ENCODE measurements around the gene ZNF488. TPM values are rescaled to one million over a fixed set of nuclear protein-coding genes. Genes with fewer than 3 reads are reported as not detected.
A peak's percentile ranks its signal among the peaks of the same experiment; 100 is the strongest.

Gene ZNF488
- total and polyA plus RNA-seq, 10 of the 15 experiments (the other 5 are each of a cell fraction or from before 2014, with no cell fraction given) = not detected

DNA sequence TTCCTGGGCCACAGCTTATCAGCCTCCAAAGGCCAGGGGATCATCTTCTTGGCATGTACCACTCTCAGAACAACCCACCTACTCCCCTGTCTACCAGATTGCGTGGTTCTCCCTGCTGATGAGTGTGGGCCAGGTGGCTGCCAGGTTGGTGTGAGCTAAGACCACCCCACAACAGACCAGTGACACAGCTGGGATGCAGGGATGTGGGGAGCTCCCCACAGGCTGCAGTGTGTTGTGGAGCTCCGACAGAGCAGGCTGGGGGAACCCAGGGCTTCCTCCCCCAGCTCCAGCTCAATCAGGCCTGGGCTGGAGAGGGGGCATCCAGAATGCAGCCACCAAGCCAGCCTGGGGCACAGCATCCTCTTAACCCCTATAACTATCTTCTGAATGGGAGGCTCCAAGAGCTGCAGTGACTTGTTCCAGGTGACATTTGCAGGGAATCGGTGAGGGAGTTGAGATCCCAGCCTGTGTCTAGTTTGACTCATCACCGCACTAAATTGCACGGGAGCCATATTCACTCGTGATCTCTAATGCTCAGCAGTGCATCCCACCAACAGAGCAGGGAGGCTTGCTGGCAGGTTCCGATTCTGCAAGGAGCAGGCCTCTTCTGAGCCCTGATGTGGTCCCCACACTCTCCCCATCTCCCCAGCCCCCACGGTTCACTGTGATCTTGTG, 62.4 kb downstream of the ZNF488 start:
- no peak overlapping the region for H3K27ac ChIP-seq (ENCODE audit: control insufficient read depth, insufficient read depth)
- no peaks in the 10 kb centered on the region for H3K36me3 ChIP-seq (ENCODE audit: control insufficient read depth in 2 of 2, insufficient read depth in 2 of 2, low read length in 1 of 2)
- RAD21 ChIA-PET (ENCODE audit: unreplicated experiment) = interaction anchor here (2.5 kb wide), 1 partner anchor 10 kb away, joined by 10 read pairs; no protein-coding TSS in a partner anchor
- no peaks in the 10 kb centered on the region for H3K9me3 ChIP-seq (replicated peaks; ENCODE audit: control insufficient read depth, insufficient read depth, low read length)
- H3K27me3 ChIP-seq (replicated peaks in 1 of 2; ENCODE audit: control insufficient read depth in 2 of 2, insufficient read depth in 2 of 2, low read length in 1 of 2) = no peaks in the 10 kb centered on the region; a peak in 1 of 4 replicates
- BruUV-seq (replicated peaks) = no TSS peak
- TF ChIP-seq, protein P1, sequence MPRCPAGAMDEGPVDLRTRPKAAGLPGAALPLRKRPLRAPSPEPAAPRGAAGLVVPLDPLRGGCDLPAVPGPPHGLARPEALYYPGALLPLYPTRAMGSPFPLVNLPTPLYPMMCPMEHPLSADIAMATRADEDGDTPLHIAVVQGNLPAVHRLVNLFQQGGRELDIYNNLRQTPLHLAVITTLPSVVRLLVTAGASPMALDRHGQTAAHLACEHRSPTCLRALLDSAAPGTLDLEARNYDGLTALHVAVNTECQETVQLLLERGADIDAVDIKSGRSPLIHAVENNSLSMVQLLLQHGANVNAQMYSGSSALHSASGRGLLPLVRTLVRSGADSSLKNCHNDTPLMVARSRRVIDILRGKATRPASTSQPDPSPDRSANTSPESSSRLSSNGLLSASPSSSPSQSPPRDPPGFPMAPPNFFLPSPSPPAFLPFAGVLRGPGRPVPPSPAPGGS (IDR thresholded peaks at IDR 0.05; ENCODE audit: borderline replicate concordance, insufficient read depth, low read depth, low read length, poor library complexity, severe bottlenecking) = peak; percentile 38
- TF ChIP-seq FOS (IDR thresholded peaks at IDR 0.05; ENCODE audit: borderline replicate concordance, extremely low read depth, insufficient read length) = no peak
- TF ChIP-seq, protein P2, sequence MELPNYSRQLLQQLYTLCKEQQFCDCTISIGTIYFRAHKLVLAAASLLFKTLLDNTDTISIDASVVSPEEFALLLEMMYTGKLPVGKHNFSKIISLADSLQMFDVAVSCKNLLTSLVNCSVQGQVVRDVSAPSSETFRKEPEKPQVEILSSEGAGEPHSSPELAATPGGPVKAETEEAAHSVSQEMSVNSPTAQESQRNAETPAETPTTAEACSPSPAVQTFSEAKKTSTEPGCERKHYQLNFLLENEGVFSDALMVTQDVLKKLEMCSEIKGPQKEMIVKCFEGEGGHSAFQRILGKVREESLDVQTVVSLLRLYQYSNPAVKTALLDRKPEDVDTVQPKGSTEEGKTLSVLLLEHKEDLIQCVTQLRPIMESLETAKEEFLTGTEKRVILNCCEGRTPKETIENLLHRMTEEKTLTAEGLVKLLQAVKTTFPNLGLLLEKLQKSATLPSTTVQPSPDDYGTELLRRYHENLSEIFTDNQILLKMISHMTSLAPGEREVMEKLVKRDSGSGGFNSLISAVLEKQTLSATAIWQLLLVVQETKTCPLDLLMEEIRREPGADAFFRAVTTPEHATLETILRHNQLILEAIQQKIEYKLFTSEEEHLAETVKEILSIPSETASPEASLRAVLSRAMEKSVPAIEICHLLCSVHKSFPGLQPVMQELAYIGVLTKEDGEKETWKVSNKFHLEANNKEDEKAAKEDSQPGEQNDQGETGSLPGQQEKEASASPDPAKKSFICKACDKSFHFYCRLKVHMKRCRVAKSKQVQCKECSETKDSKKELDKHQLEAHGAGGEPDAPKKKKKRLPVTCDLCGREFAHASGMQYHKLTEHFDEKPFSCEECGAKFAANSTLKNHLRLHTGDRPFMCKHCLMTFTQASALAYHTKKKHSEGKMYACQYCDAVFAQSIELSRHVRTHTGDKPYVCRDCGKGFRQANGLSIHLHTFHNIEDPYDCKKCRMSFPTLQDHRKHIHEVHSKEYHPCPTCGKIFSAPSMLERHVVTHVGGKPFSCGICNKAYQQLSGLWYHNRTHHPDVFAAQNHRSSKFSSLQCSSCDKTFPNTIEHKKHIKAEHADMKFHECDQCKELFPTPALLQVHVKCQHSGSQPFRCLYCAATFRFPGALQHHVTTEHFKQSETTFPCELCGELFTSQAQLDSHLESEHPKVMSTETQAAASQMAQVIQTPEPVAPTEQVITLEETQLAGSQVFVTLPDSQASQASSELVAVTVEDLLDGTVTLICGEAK (IDR thresholded peaks at IDR 0.05; ENCODE audit: borderline replicate concordance) = no peak
- POLR2A ChIA-PET = no interaction called here
- H3K4me1 ChIP-seq (ENCODE audit: control insufficient read depth, insufficient read depth, low read length) = no peaks in the 10 kb centered on the region
- ATAC-seq (no peak), DNase-seq (ENCODE audit: low read depth, low spot score) (no peak), FAIRE-seq (no peak)
- H3K4me3 ChIP-seq = no peak overlapping the region
- WGBS (ENCODE audit: insufficient coverage, insufficient replicate concordance, low lambda C conversion rate, missing lambda C conversion rate) = 25% methylated on average over 8 of the region's 8 CpGs
- H3K79me2 ChIP-seq (ENCODE audit: control insufficient read depth, insufficient read depth, low read length) = no peaks in the 10 kb centered on the region
- H3K9ac ChIP-seq (ENCODE audit: control insufficient read depth, insufficient read depth, low read length) = no peak overlapping the region
- intact Hi-C loops (cut with micrococcal nuclease; ENCODE audit: unreplicated experiment) (no loop called here), in situ Hi-C loops (cut with MboI) (no loop called here)
- no peak overlapping the region for H3K4me2 ChIP-seq (ENCODE audit: control insufficient read depth, insufficient read depth)
- SMC1A ChIA-PET (ENCODE audit: uncharacterized antibody, unreplicated experiment) = no interaction called here
- no peak overlapping the region for H2AFZ ChIP-seq (ENCODE audit: control insufficient read depth, low read depth, low read length)
- CTCF ChIA-PET = no interaction called here
- H4K20me1 ChIP-seq (ENCODE audit: control insufficient read depth, insufficient read depth) = no peaks in the 10 kb centered on the region
